ENCODE data around the gene SETD6. TPM values are rescaled to one million over a fixed set of nuclear protein-coding genes. Genes with fewer than 3 reads are reported as not detected.
"Not testable (repeated sequence)": the region's sequence is repeated elsewhere in the genome, so short reads cannot be mapped to it uniquely, and the experiment has no call there.

The SETD6 gene
- total RNA-seq, 1 experiment from 2014 or later, result 2.9 TPM

GRCh38 chr16:58563775-58564174, 48.5 kb downstream of the SETD6 start:
- Histone ChIP-seq H3K4me2 (ENCODE audit: low read depth, low read length, poor library complexity, severe bottlenecking) (no peak overlapping the region), H3K27ac (ENCODE audit: low read length) (no peak overlapping the region), H4K20me1 (ENCODE audit: insufficient read depth, low read depth, low read length) (peaks cover 11% of the 10 kb centered on the region), H2AFZ (ENCODE audit: low read length) (no peak overlapping the region), H3K27me3 (ENCODE audit: low read length) (no peaks in the 10 kb centered on the region), H3K9ac (ENCODE audit: low read length) (no peak overlapping the region), H3K9me2 (replicated peaks; ENCODE audit: insufficient read depth, low read length) (no peaks in the 10 kb centered on the region), H3K4me3 (ENCODE audit: low read length) (no peak overlapping the region), H3K36me3 (ENCODE audit: insufficient read depth, low read length) (peaks cover 70% of the 10 kb centered on the region), H3K79me2 (ENCODE audit: low read length) (peaks cover 80% of the 10 kb centered on the region), H3K9me3 (ENCODE audit: low read length) (no peaks in the 10 kb centered on the region), H3K4me1 (ENCODE audit: low read length) (no peaks in the 10 kb centered on the region)
- DNase-seq, result no peak

- H2AFZ ChIP-seq (ENCODE audit: low read length); H3K4me1 ChIP-seq (ENCODE audit: low read length); H3K27me3 ChIP-seq (ENCODE audit: low read length); H3K9me2 ChIP-seq (replicated peaks; ENCODE audit: insufficient read depth, low read length); H3K4me2 ChIP-seq (ENCODE audit: low read depth, low read length, poor library complexity, severe bottlenecking); DNase-seq; H3K9me3 ChIP-seq (ENCODE audit: low read length); H3K9ac ChIP-seq (ENCODE audit: low read length); H3K4me3 ChIP-seq (ENCODE audit: low read length); H3K27ac ChIP-seq (ENCODE audit: low read length): not testable (repeated sequence)
- Histone ChIP-seq H4K20me1 (ENCODE audit: insufficient read depth, low read depth, low read length) (peaks cover 17% of the 10 kb centered on the region), H3K36me3 (ENCODE audit: insufficient read depth, low read length) (peaks cover 73% of the 10 kb centered on the region), H3K79me2 (ENCODE audit: low read length) (peaks cover 87% of the 10 kb centered on the region)
These were observed 50.4 kb downstream of the SETD6 start for GRCh38 chr16:58565697-58566096.

Small RNA genes lying within 50 kb of the gene (small RNA-seq; reads per million reads assigned to genes)
- not detected for gene RNU6-103P
- 91.3 reads per million, percentile 99 among the genes with 10 or more reads in this experiment for gene SNORA46
- gene SNORA50A, result not detected

Other genes with a start within 250 kb of the SETD6 start
- not detected in 2 replicates for gene PRSS54, start 220.5 kb upstream of the SETD6 start, total RNA-seq (2014; rRNA removed; shearing (Covaris generic); ENCODE audit: low replicate concordance)
- gene GINS3, start 123.0 kb upstream of the SETD6 start, total RNA-seq (2014; rRNA removed; shearing (Covaris generic); ENCODE audit: low replicate concordance), result 17.7 and 24.2 TPM in 2 replicates
- gene NDRG4, start 15.4 kb upstream of the SETD6 start, total RNA-seq (2014; rRNA removed; shearing (Covaris generic); ENCODE audit: low replicate concordance), result 11.9 and 37.3 TPM in 2 replicates
- gene CNOT1, start 114.3 kb downstream of the SETD6 start, total RNA-seq (2014; rRNA removed; shearing (Covaris generic); ENCODE audit: low replicate concordance), result 145 and 299 TPM in 2 replicates
- gene SLC38A7, start 169.3 kb downstream of the SETD6 start, total RNA-seq (2014; rRNA removed; shearing (Covaris generic); ENCODE audit: low replicate concordance), result 6.4 and 6.7 TPM in 2 replicates
- gene GOT2, start 218.8 kb downstream of the SETD6 start, total RNA-seq (2014; rRNA removed; shearing (Covaris generic); ENCODE audit: low replicate concordance), result 72.9 and 97.5 TPM in 2 replicates

Data from Karpas-422 (cell line).